ENCODE results near the gene AHNAK2.
A peak's percentile ranks its signal among the peaks of the same experiment; 100 is the strongest.

The AHNAK2 gene

GRCh38 chr14:104968153-104968527 lies 10.0 kb downstream of the AHNAK2 start:
- Histone ChIP-seq H3K9me3 (no peaks in the 10 kb centered on the region), H3K4me1 (peaks cover 16% of the 10 kb centered on the region), H3K27me3 (no peaks in the 10 kb centered on the region), H3K4me3 (ENCODE audit: low read depth, low read length) (peak overlapping the region; percentile 52), H3K36me3 (no peaks in the 10 kb centered on the region)
- no peak for TF ChIP-seq CTCF (IDR thresholded peaks at IDR 0.05; ENCODE audit: low read depth, low read length)
- peak; percentile 91 for DNase-seq

GRCh38 chr14:104967386-104968152 lies 10.6 kb downstream of the AHNAK2 start:
- no peaks in the 10 kb centered on the region for H3K36me3 ChIP-seq
- H3K4me1 ChIP-seq: peaks cover 16% of the 10 kb centered on the region
- H3K27me3 ChIP-seq: no peaks in the 10 kb centered on the region
- no peaks in the 10 kb centered on the region for H3K9me3 ChIP-seq
- H3K4me3 ChIP-seq (ENCODE audit: low read depth, low read length): peak overlapping the region; percentile 52
- peak; percentile 72 for DNase-seq
- 0 out of 2 replicates have a peak, but pooled peaks have one; percentile 4 for TF ChIP-seq CTCF (IDR thresholded peaks at IDR 0.05; ENCODE audit: low read depth, low read length)

- H3K9me3 ChIP-seq: no peaks in the 10 kb centered on the region
- no peak for TF ChIP-seq CTCF (IDR thresholded peaks at IDR 0.05; ENCODE audit: low read depth, low read length)
- peaks cover 16% of the 10 kb centered on the region for H3K4me1 ChIP-seq
- DNase-seq: no peak
- no peaks in the 10 kb centered on the region for H3K27me3 ChIP-seq
- no peaks in the 10 kb centered on the region for H3K36me3 ChIP-seq
- peak overlapping the region; percentile 52 for H3K4me3 ChIP-seq (ENCODE audit: low read depth, low read length)
Measured at GRCh38 chr14:104966981-104967385, 11.2 kb downstream of the AHNAK2 start.

- Histone ChIP-seq H3K36me3 (no peaks in the 10 kb centered on the region), H3K4me3 (ENCODE audit: low read depth, low read length) (no peak overlapping the region), H3K9me3 (no peaks in the 10 kb centered on the region), H3K27me3 (no peaks in the 10 kb centered on the region), H3K4me1 (peaks cover 16% of the 10 kb centered on the region)
- TF ChIP-seq CTCF (IDR thresholded peaks at IDR 0.05; ENCODE audit: low read depth, low read length): no peak
- DNase-seq: peak; percentile 8
Measured at GRCh38 chr14:104966261-104966865, 11.8 kb downstream of the AHNAK2 start.

- Histone ChIP-seq H3K4me1 (peaks cover 16% of the 10 kb centered on the region), H3K4me3 (ENCODE audit: low read depth, low read length) (no peak overlapping the region), H3K9me3 (no peaks in the 10 kb centered on the region), H3K27me3 (no peaks in the 10 kb centered on the region), H3K36me3 (no peaks in the 10 kb centered on the region)
- TF ChIP-seq CTCF (IDR thresholded peaks at IDR 0.05; ENCODE audit: low read depth, low read length): no peak
- peak; percentile 7 for DNase-seq
Measured at GRCh38 chr14:104965561-104966231, 12.5 kb downstream of the AHNAK2 start.
